ENCODE measurements around the gene PCDHA1.
"Not testable (repeated sequence)": the region's sequence is repeated elsewhere in the genome, so short reads cannot be mapped to it uniquely, and the experiment has no call there.

Gene PCDHA1

GRCh38 chr5:140849831-140850634 lies 64.1 kb downstream of the PCDHA1 start:
- in situ Hi-C loops (cut with MboI; ENCODE audit: low sequenced_read_pairs): not testable (repeated sequence)

GRCh38 chr5:140855772-140856674 lies 70.1 kb downstream of the PCDHA1 start, which contains the start of gene PCDHA10:
TSS of gene PCDHA10 (plus strand) at chr5:140855897. CDS start at chr5:140856049, 152 bp downstream.
- in situ Hi-C loops (cut with MboI; ENCODE audit: low sequenced_read_pairs): no loop called here

- in situ Hi-C loops (cut with MboI; ENCODE audit: low sequenced_read_pairs): no loop called here
Measured at GRCh38 chr5:140857177-140857986, 71.4 kb downstream of the PCDHA1 start.

- in situ Hi-C loops (cut with MboI; ENCODE audit: low sequenced_read_pairs): no loop called here
Measured at GRCh38 chr5:140857987-140858240, 72.0 kb downstream of the PCDHA1 start.

- in situ Hi-C loops (cut with MboI; ENCODE audit: low sequenced_read_pairs): no loop called here
Measured at GRCh38 chr5:140862441-140863295, 76.7 kb downstream of the PCDHA1 start.

GRCh38 chr5:140868721-140869554 lies 83.0 kb downstream of the PCDHA1 start, which contains the start of gene PCDHA11:
TSS of gene PCDHA11 (plus strand) at chr5:140868957. CDS start at chr5:140869104, 147 bp downstream.
- in situ Hi-C loops (cut with MboI; ENCODE audit: low sequenced_read_pairs): no loop called here

GRCh38 chr5:140869555-140869886 lies 83.6 kb downstream of the PCDHA1 start:
- in situ Hi-C loops (cut with MboI; ENCODE audit: low sequenced_read_pairs): no loop called here

GRCh38 chr5:140870221-140871201 lies 84.6 kb downstream of the PCDHA1 start:
- in situ Hi-C loops (cut with MboI; ENCODE audit: low sequenced_read_pairs): no loop called here

GRCh38 chr5:140875085-140876065 lies 89.4 kb downstream of the PCDHA1 start, which contains the start of gene PCDHA12:
TSS of gene PCDHA12 (plus strand) at chr5:140875308. CDS start at chr5:140875473, 165 bp downstream.
- in situ Hi-C loops (cut with MboI; ENCODE audit: low sequenced_read_pairs): no loop called here

- in situ Hi-C loops (cut with MboI; ENCODE audit: low sequenced_read_pairs): not testable (repeated sequence)
Measured at GRCh38 chr5:140876541-140877261, 90.8 kb downstream of the PCDHA1 start.

- in situ Hi-C loops (cut with MboI; ENCODE audit: low sequenced_read_pairs): no loop called here
Measured at GRCh38 chr5:140877262-140877581, 91.3 kb downstream of the PCDHA1 start.

GRCh38 chr5:140881889-140882590 lies 96.1 kb downstream of the PCDHA1 start, which contains the start of gene PCDHA13:
TSS of gene PCDHA13 (plus strand) at chr5:140882124. CDS start at chr5:140882269, 145 bp downstream.
- in situ Hi-C loops (cut with MboI; ENCODE audit: low sequenced_read_pairs): no loop called here

GRCh38 chr5:140882591-140882899 lies 96.6 kb downstream of the PCDHA1 start:
- in situ Hi-C loops (cut with MboI; ENCODE audit: low sequenced_read_pairs): no loop called here

- in situ Hi-C loops (cut with MboI; ENCODE audit: low sequenced_read_pairs): no loop called here
Measured at GRCh38 chr5:140883373-140883772, 97.4 kb downstream of the PCDHA1 start.

- in situ Hi-C loops (cut with MboI; ENCODE audit: low sequenced_read_pairs): no loop called here
Measured at GRCh38 chr5:140883927-140884697, 98.2 kb downstream of the PCDHA1 start.
